ENCODE measurements around the gene SARDH.

GRCh38 chr9:133738640-133739225 is 581 bp upstream of the SARDH start:
- TF ChIP-seq POLR2AphosphoS5 (IDR thresholded peaks at IDR 0.05) (no peak), CTCF (IDR thresholded peaks at IDR 0.05; ENCODE audit: poor library complexity, severe bottlenecking) (no peak), RAD21 (conservative IDR thresholded peaks at IDR 0.05) (no peak), EZH2 (IDR thresholded peaks at IDR 0.05; ENCODE audit: borderline replicate concordance, insufficient read depth, low read length, poor library complexity, severe bottlenecking) (no peak), EP300 (conservative IDR thresholded peaks at IDR 0.05; ENCODE audit: poor library complexity, severe bottlenecking) (no peak), TAF1 (IDR thresholded peaks at IDR 0.05; ENCODE audit: low read depth) (no peak), SMC3 (conservative IDR thresholded peaks at IDR 0.05; ENCODE audit: poor library complexity) (no peak), REST (IDR thresholded peaks at IDR 0.05; ENCODE audit: borderline replicate concordance) (no peak)

Data from neural cell (in vitro differentiated cells).